Ishikawa (cell line): ENCODE measurements around the gene SULT6B1.

Experiments
- CEBPB ChIP-seq: IDR thresholded peaks from 2 replicates; pipeline ENCODE4 v1.6.1; 2012
- CREB1 ChIP-seq: IDR thresholded peaks from 2 replicates; pipeline ENCODE4 v1.6.1; 2012; ENCODE audit warnings: low read depth
- EGR1 ChIP-seq: IDR thresholded peaks from 2 replicates; pipeline ENCODE4 v1.6.1; 2012
- EP300 ChIP-seq: IDR thresholded peaks from 2 replicates; pipeline ENCODE4 v1.6.1; 2012; ENCODE audit warnings: borderline replicate concordance
- FOXM1 ChIP-seq: IDR thresholded peaks from 2 replicates; pipeline ENCODE4 v1.6.1; 2012; ENCODE audit warnings: low read depth, borderline replicate concordance
- MAX ChIP-seq: IDR thresholded peaks from 2 replicates; pipeline ENCODE4 v1.6.1; 2012
- NFIC ChIP-seq: IDR thresholded peaks from 2 replicates; pipeline ENCODE4 v1.6.1; 2012
- RAD21 ChIP-seq: IDR thresholded peaks from 2 replicates; pipeline ENCODE4 v1.6.1; 2012; ENCODE audit warnings: low read depth
- REST ChIP-seq: IDR thresholded peaks from 2 replicates; pipeline ENCODE4 v1.6.1; 2012; ENCODE audit warnings: low read depth, mild to moderate bottlenecking
- TAF1 ChIP-seq: IDR thresholded peaks from 2 replicates; pipeline ENCODE4 v1.6.1; 2012; ENCODE audit warnings: low read depth, mild to moderate bottlenecking
- TCF12 ChIP-seq: IDR thresholded peaks from 2 replicates; pipeline ENCODE4 v1.6.1; 2012; ENCODE audit warnings: low read depth
- TEAD4 ChIP-seq: IDR thresholded peaks from 2 replicates; pipeline ENCODE4 v1.6.1; 2012
- USF1 ChIP-seq: IDR thresholded peaks from 2 replicates; pipeline ENCODE4 v1.6.1; 2012
- YY1 ChIP-seq: IDR thresholded peaks from 2 replicates; pipeline ENCODE4 v1.6.1; 2012; ENCODE audit warnings: low read depth
- ZBTB7A ChIP-seq: IDR thresholded peaks from 2 replicates; pipeline ENCODE4 v1.6.1; 2012; ENCODE audit warnings: low read depth

SULT6B1 gene

GRCh38 chr2:37192551-37192950 lies 4.1 kb upstream of the SULT6B1 start:
- TF ChIP-seq REST (no peak), CEBPB (no peak), USF1 (no peak), MAX (no peak), NFIC (no peak), EGR1 (no peak), TAF1 (no peak), YY1 (no peak), EP300 (no peak), RAD21 (no peak), CREB1 (no peak), ZBTB7A (no peak), TCF12 (no peak), FOXM1 (no peak)

- TF ChIP-seq EGR1 (no peak), EP300 (no peak), USF1 (no peak), ZBTB7A (no peak), YY1 (no peak), TCF12 (no peak), NFIC (no peak), FOXM1 (no peak), RAD21 (no peak), CEBPB (no peak), CREB1 (no peak), REST (no peak), TEAD4 (no peak), TAF1 (no peak), MAX (no peak)
Measured at GRCh38 chr2:37191747-37192146, 3.3 kb upstream of the SULT6B1 start.

- no peak for TF ChIP-seq RAD21
- no peak for TF ChIP-seq NFIC
- TF ChIP-seq CEBPB = no peak
- TF ChIP-seq REST = no peak
- no peak for TF ChIP-seq FOXM1
- TF ChIP-seq ZBTB7A = no peak
- TF ChIP-seq CREB1 = no peak
- no peak for TF ChIP-seq YY1
- TF ChIP-seq USF1 = no peak
- no peak for TF ChIP-seq TAF1
Measured at GRCh38 chr2:37191253-37191652, 2.8 kb upstream of the SULT6B1 start.

- no peak for TF ChIP-seq MAX
- TF ChIP-seq REST = no peak
- no peak for TF ChIP-seq NFIC
- TF ChIP-seq TCF12 = no peak
- no peak for TF ChIP-seq FOXM1
- no peak for TF ChIP-seq YY1
- TF ChIP-seq USF1 = no peak
- no peak for TF ChIP-seq EP300
- TF ChIP-seq CEBPB = no peak
- TF ChIP-seq EGR1 = no peak
- TF ChIP-seq CREB1 = no peak
Measured at GRCh38 chr2:37190290-37190689, 1.8 kb upstream of the SULT6B1 start.
